ENCODE measurements around the gene HAL.
"Not testable (repeated sequence)": the region's sequence is repeated elsewhere in the genome, so short reads cannot be mapped to it uniquely, and the experiment has no call there.

The HAL gene

GRCh38 chr12:95977764-95978305, 18.3 kb downstream of the HAL start:
- H3K4me3 ChIP-seq (ENCODE audit: low read depth, low read length) = no peak overlapping the region
- no peak for TF ChIP-seq CTCF (IDR thresholded peaks at IDR 0.05; ENCODE audit: low read depth, low read length, missing control alignments)
- DNase-seq (ENCODE audit: low read depth) = no peak

GRCh38 chr12:95976416-95976832, 19.7 kb downstream of the HAL start:
- H3K4me3 ChIP-seq (ENCODE audit: low read depth, low read length) = no peak overlapping the region
- no peak for TF ChIP-seq CTCF (IDR thresholded peaks at IDR 0.05; ENCODE audit: low read depth, low read length, missing control alignments)
- DNase-seq (ENCODE audit: low read depth) = no peak

GRCh38 chr12:95975491-95975890, 20.7 kb downstream of the HAL start:
- TF ChIP-seq CTCF (IDR thresholded peaks at IDR 0.05; ENCODE audit: low read depth, low read length, missing control alignments) = no peak

GRCh38 chr12:95974358-95974757, 21.8 kb downstream of the HAL start:
- no peak overlapping the region for H3K4me3 ChIP-seq (ENCODE audit: low read depth, low read length)
- DNase-seq (ENCODE audit: low read depth) = no peak
- no peak for TF ChIP-seq CTCF (IDR thresholded peaks at IDR 0.05; ENCODE audit: low read depth, low read length, missing control alignments)

More at GRCh38 chr12:95975491-95975890, 20.7 kb downstream of the HAL start:
- DNase-seq (ENCODE audit: low read depth) = no peak
- H3K4me3 ChIP-seq (ENCODE audit: low read depth, low read length) = no peak overlapping the region

GRCh38 chr12:95972832-95973456, 23.2 kb downstream of the HAL start:
- no peak for TF ChIP-seq CTCF (IDR thresholded peaks at IDR 0.05; ENCODE audit: low read depth, low read length, missing control alignments)
- H3K4me3 ChIP-seq (ENCODE audit: low read depth, low read length) = no peak overlapping the region
- DNase-seq (ENCODE audit: low read depth) = no peak

GRCh38 chr12:95970905-95971304, 25.2 kb downstream of the HAL start:
- no peak for DNase-seq (ENCODE audit: low read depth)
- no peak for TF ChIP-seq CTCF (IDR thresholded peaks at IDR 0.05; ENCODE audit: low read depth, low read length, missing control alignments)
- H3K4me3 ChIP-seq (ENCODE audit: low read depth, low read length) = no peak overlapping the region

- not testable (repeated sequence) for H3K4me3 ChIP-seq (ENCODE audit: low read depth, low read length); DNase-seq (ENCODE audit: low read depth)
These were observed 27.0 kb downstream of the HAL start for GRCh38 chr12:95969116-95969515.
